ENCODE measurements around the gene SLC47A1. TPM values are rescaled to one million over a fixed set of nuclear protein-coding genes. Genes with fewer than 3 reads are reported as not detected.
"Not testable (repeated sequence)": the region's sequence is repeated elsewhere in the genome, so short reads cannot be mapped to it uniquely, and the experiment has no call there.

The SLC47A1 gene
- total RNA-seq, 1 donor from 2014 or later, result 0.35 TPM

DNA sequence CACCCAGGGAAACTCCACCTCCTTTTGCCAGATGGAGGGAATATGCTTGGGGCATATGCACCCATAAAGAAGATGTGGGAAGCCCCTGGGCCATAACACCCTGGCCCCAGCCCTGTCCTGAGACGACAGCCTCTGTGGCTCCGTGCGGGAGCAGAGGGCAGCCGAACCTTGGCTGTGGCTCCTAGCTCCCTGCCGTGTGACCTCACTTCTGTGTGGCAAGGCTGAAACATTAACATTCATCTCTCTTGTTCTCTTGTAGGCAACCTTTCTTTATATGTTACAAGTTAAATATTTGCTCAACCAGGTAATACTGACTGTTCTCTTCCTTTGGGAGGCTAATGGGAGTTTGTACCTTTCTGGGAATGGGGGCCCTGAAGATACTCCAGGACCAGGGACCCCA is 17.5 kb downstream of the SLC47A1 start:
- DNase-seq (ENCODE audit: extremely low read depth, low read depth, low spot score), result no peak

DNA sequence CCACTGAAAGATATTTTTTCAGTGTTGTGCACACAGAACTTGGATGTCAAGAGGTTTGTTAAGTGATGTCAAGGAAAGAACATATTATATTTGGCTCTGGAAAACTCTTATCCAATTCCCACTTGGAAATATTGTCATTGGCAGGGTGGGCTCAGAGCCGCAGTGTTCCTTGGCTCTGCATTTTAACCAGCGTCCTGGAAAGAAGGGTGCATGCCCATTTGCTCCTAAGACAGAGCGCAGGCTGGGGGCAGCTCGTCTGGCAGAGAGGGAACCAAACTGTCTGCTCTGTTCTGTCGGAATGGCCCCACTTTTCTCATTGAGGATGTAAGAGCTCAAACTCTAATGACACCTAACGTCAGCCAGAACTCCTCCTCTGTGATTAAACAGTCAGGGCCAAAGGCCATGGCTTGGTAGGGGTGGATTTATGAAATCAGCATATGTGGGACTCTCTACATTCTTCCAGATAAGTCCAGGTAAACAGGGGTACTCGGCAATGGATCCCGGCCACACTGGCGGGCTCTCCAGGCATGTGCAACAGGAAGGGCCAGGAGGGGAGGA is 18.0 kb downstream of the SLC47A1 start:
- DNase-seq (ENCODE audit: extremely low read depth, low read depth, low spot score), result no peak

DNA sequence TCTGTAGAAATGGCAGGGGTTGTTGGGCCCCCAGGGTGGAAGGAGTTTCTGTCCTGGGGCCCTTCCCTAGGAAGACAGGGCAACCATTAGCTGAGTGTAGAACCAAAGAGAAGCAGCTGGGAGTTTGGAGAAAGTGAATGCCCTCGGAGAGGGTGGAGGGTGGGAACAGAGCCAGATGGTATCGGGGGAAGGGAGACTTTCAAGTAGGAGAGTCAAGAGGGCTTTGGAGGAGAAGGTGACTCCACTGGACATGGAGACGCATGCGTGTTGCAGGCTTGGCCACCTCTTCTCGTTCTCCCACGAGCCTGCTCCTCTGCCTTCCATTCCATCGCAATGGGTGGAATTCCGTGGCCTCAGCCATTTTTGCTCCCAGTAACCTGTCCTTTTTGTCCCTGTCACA is 19.4 kb downstream of the SLC47A1 start:
- DNase-seq (ENCODE audit: extremely low read depth, low read depth, low spot score), result no peak

DNA sequence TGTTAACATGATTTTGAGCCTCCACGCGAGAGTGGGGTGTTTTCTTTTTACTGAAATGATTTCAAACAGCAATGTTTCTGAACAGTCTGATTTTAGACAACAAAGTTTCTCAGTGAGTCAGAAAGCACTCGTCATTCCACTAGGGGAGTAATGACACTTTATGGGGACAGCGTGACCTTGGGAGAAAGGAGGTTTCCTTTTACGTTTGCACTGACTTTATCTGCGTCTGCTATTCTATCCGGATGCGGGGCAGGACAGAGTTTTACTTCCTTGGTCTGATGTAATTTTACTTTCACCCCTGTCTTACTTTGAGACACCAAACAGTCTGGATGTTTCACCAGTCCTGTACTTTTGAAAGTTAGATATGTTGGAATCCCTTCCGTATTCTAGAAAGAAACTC is 20.7 kb downstream of the SLC47A1 start:
- no peak for DNase-seq (ENCODE audit: extremely low read depth, low read depth, low spot score)

DNA sequence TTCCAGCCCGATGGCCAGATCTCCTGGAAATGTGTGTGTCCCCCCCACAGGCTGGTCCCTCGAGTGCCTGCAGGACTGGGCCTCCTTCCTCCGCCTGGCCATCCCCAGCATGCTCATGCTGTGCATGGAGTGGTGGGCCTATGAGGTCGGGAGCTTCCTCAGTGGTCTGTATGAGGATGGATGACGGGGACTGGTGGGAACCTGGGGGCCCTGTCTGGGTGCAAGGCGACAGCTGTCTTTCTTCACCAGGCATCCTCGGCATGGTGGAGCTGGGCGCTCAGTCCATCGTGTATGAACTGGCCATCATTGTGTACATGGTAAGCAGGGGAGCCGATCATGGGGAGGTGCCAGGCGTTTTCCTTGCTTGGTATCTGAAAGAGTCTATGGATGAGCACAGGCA is 22.1 kb downstream of the SLC47A1 start:
- DNase-seq (ENCODE audit: extremely low read depth, low read depth, low spot score), result no peak

DNA sequence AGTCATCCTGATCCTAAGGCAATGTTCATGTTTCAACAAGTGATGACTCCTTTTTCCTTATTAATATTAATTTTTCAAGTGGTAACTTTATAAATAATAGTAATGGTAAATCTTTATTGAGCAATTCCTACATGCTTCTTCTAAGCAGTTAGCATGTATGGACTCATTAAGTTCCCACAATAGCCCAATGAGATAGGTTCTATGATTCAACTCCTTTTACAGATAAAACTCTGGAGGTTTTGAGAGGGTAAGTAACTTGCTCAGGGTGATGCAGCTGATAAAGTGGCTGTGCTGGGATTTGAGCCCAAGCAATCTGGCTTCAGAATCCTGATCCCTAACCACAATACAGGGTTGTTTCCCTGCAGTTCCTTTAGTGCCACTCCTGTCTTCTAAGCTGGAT is 25.3 kb downstream of the SLC47A1 start:
- no peak for DNase-seq (ENCODE audit: extremely low read depth, low read depth, low spot score)

DNA sequence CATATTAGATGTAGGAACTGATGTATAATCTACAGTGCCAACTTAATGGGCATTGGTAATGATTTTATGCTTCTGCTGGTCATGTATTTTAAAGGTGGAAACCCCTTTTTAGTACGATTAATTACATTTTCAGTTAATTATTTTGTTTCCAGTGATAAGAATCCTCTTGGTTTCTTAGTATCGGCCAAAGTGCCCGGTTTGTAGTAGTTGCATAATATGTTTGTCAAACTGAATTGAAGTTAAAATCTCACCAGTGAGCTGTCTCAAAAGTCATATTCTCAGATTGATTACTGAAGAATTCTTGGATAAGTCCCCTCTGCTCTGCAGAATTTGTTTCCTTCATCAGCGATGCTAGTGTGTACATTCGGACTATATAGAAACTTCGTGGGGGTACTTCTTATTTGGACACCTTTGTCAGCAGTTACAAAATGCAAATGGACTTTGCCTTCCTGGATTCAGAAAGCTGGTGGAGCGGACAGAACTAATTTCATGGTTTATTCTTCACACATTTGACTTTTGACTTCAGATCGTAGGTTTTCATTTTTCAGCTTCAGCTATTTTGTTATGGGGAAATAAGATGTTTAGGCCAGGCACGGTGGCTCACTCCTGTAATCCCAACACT is 28.2 kb downstream of the SLC47A1 start:
- DNase-seq (ENCODE audit: extremely low read depth, low read depth, low spot score), result no peak

DNA sequence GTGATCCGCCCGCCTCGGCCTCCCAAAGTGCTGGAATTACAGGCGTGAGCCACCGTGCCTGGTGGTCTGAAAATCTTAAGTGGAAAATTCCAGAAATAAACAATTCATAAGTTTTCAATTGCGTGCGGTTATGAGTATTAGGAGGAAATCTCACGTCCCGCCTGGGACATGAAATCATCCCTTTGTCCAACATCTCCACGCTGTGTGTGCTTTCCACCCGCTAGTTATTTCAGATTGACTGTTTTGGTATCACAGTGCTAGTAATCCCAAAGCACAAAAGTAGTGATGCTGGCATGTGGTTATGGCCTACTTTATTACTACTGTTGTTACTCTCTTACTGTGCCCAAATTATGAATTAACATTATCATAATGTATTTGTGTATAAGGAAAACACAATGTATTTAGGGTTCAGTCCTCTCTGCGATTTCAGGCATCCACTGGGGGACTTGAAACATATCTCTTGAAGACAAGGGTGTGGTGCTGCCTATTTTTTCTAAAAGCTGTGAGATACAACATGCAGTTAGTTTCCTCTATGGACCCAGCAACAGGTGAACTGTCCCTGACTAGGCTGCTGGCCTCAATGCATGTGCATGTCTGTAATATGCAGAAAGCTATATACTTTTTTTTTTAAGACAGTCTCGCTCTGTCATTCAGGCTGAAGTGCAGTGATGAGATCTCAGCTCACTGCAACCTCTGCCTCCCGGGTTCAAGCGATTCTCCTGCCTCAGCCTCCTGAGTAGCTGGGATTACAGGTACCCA is 32.3 kb downstream of the SLC47A1 start:
- no peak for DNase-seq (ENCODE audit: extremely low read depth, low read depth, low spot score)

DNA sequence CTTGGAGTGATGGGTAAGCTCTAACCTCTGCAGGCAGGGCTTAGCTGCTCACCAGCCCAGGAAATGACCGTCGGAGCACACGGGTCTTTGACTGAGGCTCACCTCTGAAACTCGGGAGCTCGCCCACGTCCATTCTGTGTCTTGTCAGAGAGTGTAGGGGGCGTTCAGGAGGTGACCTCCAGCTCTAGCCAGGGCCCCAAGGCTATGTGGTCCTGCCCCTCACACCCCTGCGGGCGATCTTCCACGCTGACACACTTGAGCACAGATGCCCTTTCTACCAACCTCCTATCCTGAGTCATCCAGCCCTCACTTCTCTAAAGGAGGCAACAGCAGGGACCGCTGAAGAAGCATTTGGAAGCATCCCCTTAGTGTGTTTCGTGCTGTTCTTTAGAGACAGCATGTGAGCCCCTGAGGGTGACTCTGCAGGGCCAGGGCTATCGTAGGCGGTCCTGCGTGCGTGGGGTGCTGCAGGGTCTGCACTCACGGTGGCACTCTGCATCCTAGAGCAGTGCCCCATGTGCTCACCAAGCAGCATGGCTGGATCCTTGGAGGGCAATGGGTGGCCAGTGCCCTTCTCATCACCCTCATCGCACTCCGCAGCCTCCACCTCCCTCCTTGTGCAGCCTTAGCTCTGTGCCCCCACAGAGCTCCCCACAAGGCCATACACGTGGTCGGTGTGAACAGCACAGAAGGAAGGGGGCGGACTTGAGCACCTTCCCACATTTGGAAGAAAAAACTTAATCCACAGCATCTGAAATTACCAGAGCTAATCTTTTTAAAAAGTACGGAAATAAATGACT is 33.8 kb downstream of the SLC47A1 start:
- no peak for DNase-seq (ENCODE audit: extremely low read depth, low read depth, low spot score)

DNA sequence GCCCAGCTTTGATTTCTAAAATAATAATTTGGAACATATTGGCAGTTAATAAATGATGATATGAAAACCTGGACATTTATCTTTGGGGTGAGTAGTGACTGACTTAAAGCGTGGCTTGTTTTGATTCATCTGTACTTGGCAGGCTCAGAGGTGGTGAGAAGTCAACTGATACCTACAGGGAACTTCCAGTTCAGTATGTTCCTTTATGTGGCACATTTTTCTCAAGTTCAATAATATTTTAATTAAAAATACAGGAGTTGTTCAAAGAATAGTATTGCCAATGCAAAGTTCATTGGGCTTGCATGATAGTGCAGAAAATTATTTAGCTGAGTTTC is 34.3 kb downstream of the SLC47A1 start:
- DNase-seq (ENCODE audit: extremely low read depth, low read depth, low spot score), result no peak

DNA sequence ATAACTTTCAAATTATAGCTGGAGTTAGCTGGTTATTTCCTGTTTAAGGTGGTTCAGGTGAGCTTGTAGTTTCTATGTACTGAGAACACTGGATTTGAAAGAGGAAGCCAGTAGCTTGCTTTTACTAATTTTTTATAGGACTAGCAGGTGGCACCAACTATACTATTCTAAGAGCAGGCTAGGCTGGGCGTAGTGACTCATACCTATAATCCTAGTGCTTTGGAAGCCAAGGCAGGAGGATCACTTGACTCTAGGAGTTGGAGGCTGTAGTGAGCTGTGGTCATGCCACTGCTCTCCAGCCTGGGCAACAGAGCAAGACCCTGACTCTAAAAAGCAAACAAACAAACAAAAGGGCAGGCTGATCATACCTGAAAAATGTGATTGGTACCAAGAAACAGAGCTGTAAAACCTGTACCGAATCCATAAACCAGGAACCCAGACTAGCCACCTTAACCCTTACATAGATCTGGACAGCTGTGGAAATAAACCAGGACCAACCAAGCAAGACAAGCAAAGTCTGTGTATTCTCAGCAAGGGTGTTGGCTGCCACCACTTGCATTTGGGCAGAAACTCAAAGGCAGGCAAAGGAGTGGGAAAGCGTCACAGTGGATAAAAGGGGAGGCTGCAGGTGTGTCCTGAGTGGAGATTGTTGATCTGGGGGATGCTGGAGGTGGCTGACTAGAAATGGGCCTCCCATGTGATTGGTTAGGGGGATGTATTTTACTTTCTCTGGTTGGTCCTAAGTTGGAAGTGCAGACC is 36.3 kb downstream of the SLC47A1 start:
- DNase-seq (ENCODE audit: extremely low read depth, low read depth, low spot score), result no peak

DNA sequence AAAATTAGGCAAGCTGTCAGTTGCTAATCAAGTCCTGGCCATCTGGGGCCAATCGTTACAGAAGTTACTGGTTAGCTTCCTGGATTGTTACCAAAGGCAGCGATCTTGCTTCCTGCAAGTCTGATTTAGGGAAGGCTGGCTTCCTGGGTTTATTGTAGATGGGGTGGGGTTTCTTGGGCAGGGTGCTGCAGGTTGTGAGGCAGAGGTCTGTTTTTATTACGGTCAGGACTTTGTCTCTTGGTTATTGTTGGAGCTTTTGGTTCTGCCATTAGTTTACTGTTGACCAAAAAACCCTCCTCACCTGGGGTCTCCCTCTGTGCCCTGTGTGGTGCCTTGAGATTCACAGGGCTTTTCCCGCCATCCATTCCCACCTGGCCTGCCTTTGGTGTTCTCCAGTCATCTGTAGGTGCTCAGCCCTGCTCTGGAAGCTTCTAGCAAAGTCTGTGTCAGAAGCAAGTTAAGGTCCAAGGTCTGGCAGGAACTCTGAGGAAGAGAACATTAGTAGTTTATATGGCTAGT is 36.9 kb downstream of the SLC47A1 start:
- DNase-seq (ENCODE audit: extremely low read depth, low read depth, low spot score), result no peak

DNA sequence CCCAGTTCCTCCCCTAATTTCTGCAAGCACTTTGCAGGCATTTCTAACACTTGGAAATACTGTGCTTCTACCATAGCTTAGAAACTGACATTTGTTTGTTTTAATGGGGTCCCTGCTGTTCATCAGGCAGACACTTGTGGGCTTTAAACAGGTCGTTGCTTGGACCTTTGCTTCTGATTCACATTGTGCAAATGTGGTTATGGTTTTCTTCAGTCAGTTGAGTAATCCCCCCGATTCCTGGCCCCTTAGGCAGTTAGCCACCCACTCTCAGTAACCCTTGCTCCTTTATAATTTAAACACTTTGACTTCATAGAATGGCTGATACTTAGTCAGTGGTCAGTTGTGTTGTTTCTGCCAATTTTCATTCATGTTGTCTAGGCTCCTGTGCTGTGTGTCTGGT is 39.4 kb downstream of the SLC47A1 start:
- no peak for DNase-seq (ENCODE audit: extremely low read depth, low read depth, low spot score)

DNA sequence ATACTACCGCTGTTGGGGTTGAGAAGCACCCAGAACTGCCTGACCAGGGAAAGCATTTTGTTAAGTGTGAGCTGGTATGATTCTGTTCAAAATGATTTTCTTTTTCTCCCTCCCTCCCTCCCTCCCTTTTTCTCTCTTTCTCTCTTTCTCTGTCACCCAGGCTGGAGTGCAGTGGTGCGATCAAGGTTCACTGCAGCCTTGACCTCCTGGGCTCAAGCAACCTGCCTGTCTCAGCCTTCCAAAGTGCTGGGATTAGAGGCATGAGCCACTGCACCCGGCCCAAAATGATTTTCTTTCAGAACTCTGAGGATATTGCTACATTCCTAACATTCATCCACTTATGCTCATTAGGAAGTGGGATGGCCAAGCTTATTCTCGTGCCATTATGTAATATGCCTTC is 41.3 kb downstream of the SLC47A1 start:
- DNase-seq (ENCODE audit: extremely low read depth, low read depth, low spot score), result no peak

DNA sequence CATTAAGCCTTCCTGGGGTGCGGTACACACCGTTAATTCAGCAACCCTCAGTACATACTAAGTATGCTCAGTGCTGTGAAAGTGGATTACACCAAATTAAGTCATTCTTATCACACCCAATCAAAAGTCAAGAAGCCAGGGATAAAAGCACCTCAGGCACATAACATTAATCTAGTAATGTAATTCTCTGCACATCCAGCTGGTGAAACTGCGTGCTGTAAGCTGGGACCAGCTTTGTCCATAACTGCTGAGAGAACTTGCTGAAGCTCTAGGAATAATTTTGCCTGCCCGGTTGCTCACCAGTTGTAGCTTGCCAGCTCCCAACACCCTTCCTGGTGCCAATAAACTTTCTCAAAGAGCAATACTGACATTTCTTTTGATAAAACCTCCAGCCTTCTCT is 44.9 kb downstream of the SLC47A1 start:
- no peak for DNase-seq (ENCODE audit: extremely low read depth, low read depth, low spot score)

DNA sequence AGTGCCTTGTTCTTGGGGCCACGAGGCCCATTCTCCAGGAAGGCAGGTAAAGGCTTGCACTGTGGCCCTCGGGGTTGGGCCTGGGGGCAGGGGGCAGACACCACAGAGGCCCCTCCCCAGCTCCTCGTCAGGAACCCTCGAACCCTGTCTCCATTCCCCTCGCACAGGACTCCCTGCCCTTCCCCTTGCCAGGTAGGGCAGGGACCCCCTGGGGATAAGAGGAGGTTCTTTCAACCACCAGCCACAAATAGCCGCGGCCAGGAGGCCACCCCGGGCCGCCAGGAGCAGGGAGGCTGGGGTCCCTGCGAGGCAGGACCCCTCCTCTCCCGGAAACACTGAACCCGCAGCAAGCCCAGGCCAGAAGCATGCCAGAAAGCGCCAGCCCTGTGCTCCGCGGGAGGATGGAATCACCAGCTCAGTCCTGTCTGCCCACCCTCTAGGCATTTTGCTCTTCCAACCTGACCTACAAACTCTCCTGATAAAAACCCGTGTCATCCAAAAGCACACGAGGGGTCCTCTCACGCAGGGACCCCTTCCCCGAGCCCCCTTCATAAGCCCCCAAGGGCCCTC is 45.6 kb downstream of the SLC47A1 start:
- no peak for DNase-seq (ENCODE audit: extremely low read depth, low read depth, low spot score)

DNA sequence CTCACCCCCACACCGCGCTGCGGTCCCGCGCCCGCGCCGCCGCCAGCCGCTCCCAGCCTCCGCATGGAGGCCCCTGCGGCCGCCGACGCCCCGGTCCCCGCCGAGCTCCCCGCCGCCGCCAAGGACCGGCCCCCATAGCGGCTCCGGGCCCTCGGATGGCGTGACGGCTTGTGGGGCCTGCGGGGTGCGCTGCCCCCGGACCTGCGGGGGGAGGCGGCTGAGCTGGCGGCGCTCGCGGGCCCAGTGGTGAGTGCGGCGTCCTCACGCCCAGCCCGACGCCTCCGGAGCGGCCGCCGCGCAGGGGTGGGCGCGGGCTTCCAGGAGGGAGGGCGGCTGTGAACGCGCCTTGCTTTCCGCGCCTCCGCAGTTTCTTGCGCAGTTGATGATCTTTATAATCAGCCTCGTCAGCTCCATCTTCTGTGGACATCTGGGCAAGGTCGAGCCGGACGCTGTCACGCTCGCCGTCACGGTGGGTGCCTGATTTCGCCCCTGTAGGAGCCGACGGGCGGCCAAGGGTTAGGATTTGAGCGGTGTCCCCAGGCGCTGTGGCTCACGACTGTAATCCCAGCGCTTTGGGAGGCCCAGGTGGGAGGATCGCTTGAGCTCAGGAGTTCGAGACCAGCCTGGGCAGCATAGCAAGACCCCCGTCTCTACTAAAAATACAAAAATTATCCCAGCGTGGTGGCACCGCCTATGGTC is 46.4 kb downstream of the SLC47A1 start:
- no peak for DNase-seq (ENCODE audit: extremely low read depth, low read depth, low spot score)

DNA sequence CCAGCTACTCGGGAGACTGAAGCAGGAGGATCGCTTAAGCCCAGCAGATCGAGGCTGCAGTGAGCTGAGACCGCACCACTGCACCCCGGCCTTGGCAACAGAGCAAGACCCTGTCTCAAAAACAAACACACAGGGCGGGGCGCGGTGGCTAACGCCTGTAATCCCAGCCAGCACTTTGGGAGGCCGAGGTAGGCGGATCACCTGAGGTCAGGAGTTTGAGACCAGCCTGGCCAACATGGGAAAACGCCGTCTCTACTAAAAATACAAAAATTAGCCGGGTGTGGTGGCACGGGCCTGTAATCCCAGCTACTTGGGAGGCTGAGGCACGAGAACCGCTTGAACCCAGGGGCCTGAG is 46.9 kb downstream of the SLC47A1 start:
- not testable (repeated sequence) for DNase-seq (ENCODE audit: extremely low read depth, low read depth, low spot score)

DNA sequence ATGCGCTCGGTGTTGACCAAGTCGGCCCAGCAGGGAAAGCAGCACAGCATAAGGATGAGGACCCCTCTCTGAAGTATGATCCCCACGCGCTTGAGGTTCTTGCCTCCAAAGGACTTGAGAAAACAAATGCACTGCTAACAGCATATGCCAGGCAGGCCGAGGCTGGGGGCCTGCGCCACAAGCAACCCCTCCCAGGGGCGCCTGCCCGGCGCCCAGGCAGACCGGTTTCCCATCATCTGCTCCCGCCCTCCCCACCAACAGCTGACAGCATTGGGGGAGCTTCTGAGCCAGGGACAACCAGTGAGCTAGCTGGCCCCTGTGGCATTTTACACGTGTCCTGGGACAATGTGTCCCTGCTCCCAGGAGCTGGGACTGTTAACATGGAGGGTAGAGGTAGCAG is 48.5 kb downstream of the SLC47A1 start:
- not testable (repeated sequence) for DNase-seq (ENCODE audit: extremely low read depth, low read depth, low spot score)

DNA sequence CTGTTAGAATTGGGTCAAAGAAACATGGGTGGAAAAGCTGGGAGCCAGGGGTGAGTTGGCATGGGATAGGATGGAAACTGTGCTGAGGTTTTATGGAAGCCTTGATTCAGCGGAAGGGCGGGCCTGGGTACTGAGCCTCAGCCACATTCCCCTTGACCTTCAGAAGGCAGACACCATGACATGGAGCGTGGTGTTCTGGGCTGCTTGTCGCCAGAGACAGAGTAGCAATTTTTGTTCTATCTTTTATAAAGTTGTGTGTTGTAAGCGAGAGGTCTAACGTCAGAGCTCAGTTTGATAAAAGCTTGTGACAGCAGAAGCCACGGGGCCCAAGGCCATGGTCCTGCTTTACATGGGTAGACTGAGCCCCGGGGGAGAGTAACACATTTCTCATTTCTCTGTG is 50.2 kb downstream of the SLC47A1 start:
- DNase-seq (ENCODE audit: extremely low read depth, low read depth, low spot score), result no peak

Measured in glomerular endothelial cell (primary cell).